HEK293T (cell line): Measurements from ENCODE around the gene ANO10.

Source experiments
- FOXA1 ChIP-seq: fragments of 450-650 bp; IDR thresholded peaks from 2 replicates; pipeline ENCODE4 v1.6.1; 2016; ENCODE audit warnings: mild to moderate bottlenecking
- FOXM1 ChIP-seq: fragments of 450-650 bp; IDR thresholded peaks from 2 replicates; pipeline ENCODE4 v1.6.1; 2017; ENCODE audit warnings: mild to moderate bottlenecking, borderline replicate concordance
- LEF1 ChIP-seq: fragments of 450-650 bp; IDR thresholded peaks from 2 replicates; pipeline ENCODE4 v1.6.1; 2017; ENCODE audit warnings: mild to moderate bottlenecking, borderline replicate concordance
- SP1 ChIP-seq: fragments of 450-650 bp; IDR thresholded peaks from 2 replicates; pipeline ENCODE4 v1.6.1; 2017

GRCh38 chr3:43526956-43527355, 94.9 kb downstream of the ANO10 start:
- TF ChIP-seq SP1 (no peak), FOXA1 (no peak), LEF1 (no peak), FOXM1 (no peak)
